Large intestine (tissue), 3 donors: ENCODE results near the gene ITGA1. TPM values are rescaled to one million over a fixed set of nuclear protein-coding genes. Genes with fewer than 3 reads are reported as not detected.

Experiments used
- DNase-seq, 2 donors: peaks; one replicate each; pipeline versions ENCODE4 v3.0.0 to v3.0.0-alpha.2; 2013
- H3K27ac ChIP-seq: one replicate; pipeline ENCODE4 v1.5.1; 2013; ENCODE audit warnings: low read length
- H3K27me3 ChIP-seq: 2 replicates; pipeline ENCODE4 v1.6.1; 2013; ENCODE audit warnings: low read length; ENCODE audit not compliant: control insufficient read depth, insufficient read depth
- H3K36me3 ChIP-seq: 2 replicates; pipeline ENCODE4 v1.6.1; 2013; ENCODE audit warnings: low read length; ENCODE audit not compliant: control insufficient read depth, insufficient read depth
- H3K4me1 ChIP-seq: one replicate; pipeline ENCODE4 v1.6.1; 2013; ENCODE audit warnings: low read length; ENCODE audit not compliant: control insufficient read depth, insufficient read depth
- H3K4me3 ChIP-seq: one replicate; pipeline ENCODE4 v1.5.1; 2013; ENCODE audit warnings: low read length
- H3K9me3 ChIP-seq: one replicate; pipeline ENCODE4 v1.6.1; 2013; ENCODE audit warnings: mild to moderate bottlenecking, low read depth, low read length, moderate library complexity; ENCODE audit not compliant: control insufficient read depth
- WGBS: methylation state at CpG from one replicate; pipeline ENCODE4 v1.1.5; 2013; ENCODE audit warnings: low lambda C conversion rate; ENCODE audit not compliant: insufficient coverage; 5-methylcytosine and 5-hydroxymethylcytosine counted together
- polyA plus RNA-seq: library from polyadenylated mRNA; unstranded; fragments of 120-200 nt; gene quantifications from one replicate; pipeline ENCODE4 v1.2.1, GENCODE V29; 2013

ITGA1 gene
- polyA plus RNA-seq, 1 donor: 30.8 TPM

- Histone ChIP-seq H3K4me1 (no peaks in the 10 kb centered on the region), H3K27ac (no peak overlapping the region), H3K27me3 (no peaks in the 10 kb centered on the region), H3K9me3 (no peaks in the 10 kb centered on the region), H3K4me3 (no peak overlapping the region), H3K36me3 (peaks cover 12% of the 10 kb centered on the region)
- no peak for DNase-seq
- no CpG with 5 or more reads among the region's 2 CpGs for WGBS
Measured at GRCh38 chr5:52943285-52943684, 155.6 kb downstream of the ITGA1 start.

GRCh38 chr5:52943808-52944207 is 156.1 kb downstream of the ITGA1 start:
- DNase-seq: no peak
- Histone ChIP-seq H3K4me1 (no peaks in the 10 kb centered on the region), H3K9me3 (no peaks in the 10 kb centered on the region), H3K27me3 (no peaks in the 10 kb centered on the region), H3K27ac (no peak overlapping the region), H3K4me3 (no peak overlapping the region), H3K36me3 (peaks cover 12% of the 10 kb centered on the region)
- no CpG with 5 or more reads among the region's 7 CpGs for WGBS

- H3K4me3 ChIP-seq: no peak overlapping the region
- no peaks in the 10 kb centered on the region for H3K9me3 ChIP-seq
- WGBS: 100% methylated on average over 2 of the region's 4 CpGs
- H3K27me3 ChIP-seq: no peaks in the 10 kb centered on the region
- no peak for DNase-seq
- H3K36me3 ChIP-seq: peaks cover 12% of the 10 kb centered on the region
- no peak overlapping the region for H3K27ac ChIP-seq
- no peaks in the 10 kb centered on the region for H3K4me1 ChIP-seq
Measured at GRCh38 chr5:52945040-52945439, 157.3 kb downstream of the ITGA1 start.

- WGBS: 45% methylated on average over 2 of the region's 4 CpGs
- Histone ChIP-seq H3K36me3 (peaks cover 8% of the 10 kb centered on the region), H3K4me1 (no peaks in the 10 kb centered on the region), H3K27me3 (no peaks in the 10 kb centered on the region), H3K27ac (no peak overlapping the region), H3K9me3 (no peaks in the 10 kb centered on the region), H3K4me3 (no peak overlapping the region)
- no peak for DNase-seq
Measured at GRCh38 chr5:52947208-52947607, 159.5 kb downstream of the ITGA1 start.

- Histone ChIP-seq H3K36me3 (peaks cover 8% of the 10 kb centered on the region), H3K4me1 (no peaks in the 10 kb centered on the region), H3K27ac (no peak overlapping the region)
Measured at GRCh38 chr5:52947851-52948250, 160.1 kb downstream of the ITGA1 start.

GRCh38 chr5:52948418-52949076 is 160.8 kb downstream of the ITGA1 start:
- Histone ChIP-seq H3K27ac (no peak overlapping the region), H3K4me3 (no peak overlapping the region), H3K4me1 (no peaks in the 10 kb centered on the region), H3K36me3 (peaks cover 6% of the 10 kb centered on the region), H3K9me3 (no peaks in the 10 kb centered on the region), H3K27me3 (no peaks in the 10 kb centered on the region)
- peak; percentile 38 to 68 for DNase-seq
- 20% methylated on average over 1 of the region's 1 CpG for WGBS

More at GRCh38 chr5:52947851-52948250, 160.1 kb downstream of the ITGA1 start:
- DNase-seq: no peak
- no peaks in the 10 kb centered on the region for H3K9me3 ChIP-seq
- H3K4me3 ChIP-seq: no peak overlapping the region
- no peaks in the 10 kb centered on the region for H3K27me3 ChIP-seq

GRCh38 chr5:52950686-52951085 is 163.0 kb downstream of the ITGA1 start:
- Histone ChIP-seq H3K27ac (no peak overlapping the region), H3K4me3 (no peak overlapping the region), H3K4me1 (no peaks in the 10 kb centered on the region), H3K36me3 (peaks cover 3% of the 10 kb centered on the region), H3K9me3 (no peaks in the 10 kb centered on the region), H3K27me3 (no peaks in the 10 kb centered on the region)
- WGBS: 90% methylated on average over 2 of the region's 3 CpGs
- no peak for DNase-seq

GRCh38 chr5:52952483-52952882 is 164.8 kb downstream of the ITGA1 start:
- H3K36me3 ChIP-seq: peaks cover 3% of the 10 kb centered on the region
- no peak overlapping the region for H3K27ac ChIP-seq
- no peaks in the 10 kb centered on the region for H3K27me3 ChIP-seq
- H3K9me3 ChIP-seq: no peaks in the 10 kb centered on the region
- no CpG with 5 or more reads among the region's 1 CpG for WGBS
- H3K4me3 ChIP-seq: no peak overlapping the region
- no peak for DNase-seq
- H3K4me1 ChIP-seq: peaks cover 12% of the 10 kb centered on the region

- DNase-seq: peak in 1 of 2 donors; percentile 13
- Histone ChIP-seq H3K4me3 (no peak overlapping the region), H3K36me3 (peaks cover 3% of the 10 kb centered on the region), H3K4me1 (peaks cover 13% of the 10 kb centered on the region), H3K27me3 (no peaks in the 10 kb centered on the region), H3K9me3 (no peaks in the 10 kb centered on the region), H3K27ac (no peak overlapping the region)
- no CpG with 5 or more reads among the region's 4 CpGs for WGBS
Measured at GRCh38 chr5:52956014-52956413, 168.3 kb downstream of the ITGA1 start.

GRCh38 chr5:52956915-52957747 is 169.4 kb downstream of the ITGA1 start:
- 17% methylated on average over 1 of the region's 6 CpGs for WGBS

More at GRCh38 chr5:52956915-52957747, 169.4 kb downstream of the ITGA1 start:
- Histone ChIP-seq H3K27me3 (no peaks in the 10 kb centered on the region), H3K36me3 (peaks cover 3% of the 10 kb centered on the region), H3K27ac (no peak overlapping the region), H3K4me3 (no peak overlapping the region), H3K9me3 (no peaks in the 10 kb centered on the region), H3K4me1 (peaks cover 13% of the 10 kb centered on the region)
- DNase-seq: peak in 1 of 2 donors; percentile 45
